Keratinocyte (primary cell): Measurements from ENCODE around the gene PIGP. TPM values are rescaled to one million over a fixed set of nuclear protein-coding genes. Genes with fewer than 3 reads are reported as not detected.
"Not testable (repeated sequence)": the region's sequence is repeated elsewhere in the genome, so short reads cannot be mapped to it uniquely, and the experiment has no call there.

ENCODE experiments used
- DNase-seq: peaks from one replicate; pipeline ENCODE4 v3.0.0-alpha.2; 2011; ENCODE audit warnings: low read depth, missing footprints, low spot score
- FAIRE-seq: peaks from 2 replicates; lab custom pipeline; 2011; peaks lifted over from hg19 to GRCh38; lab: Jason Lieb, UNC
- H2AFZ ChIP-seq: 2 replicates; pipeline ENCODE4 v1.6.0; 2012; ENCODE audit warnings: low read length, control low read depth, inconsistent platforms; ENCODE audit not compliant: control insufficient read depth
- H3K27ac ChIP-seq: 2 replicates; pipeline ENCODE4 v1.5.1; 2011; ENCODE audit warnings: low read length; ENCODE audit not compliant: control insufficient read depth, insufficient read depth
- H3K27me3 ChIP-seq: 3 replicates; pipeline ENCODE4 v1.6.0; 2011; ENCODE audit warnings: low read length; ENCODE audit not compliant: control insufficient read depth, insufficient read depth; ENCODE audit errors: extremely low read depth
- H3K36me3 ChIP-seq, 2 experiments: 2 replicates in 1 of 2; 3 replicates in 1 of 2; pipeline ENCODE4 v1.5.1; 2011; ENCODE audit warnings: low read length in 2 of 2, mild to moderate bottlenecking in 1 of 2; ENCODE audit not compliant: control insufficient read depth in 2 of 2, insufficient read depth in 2 of 2; ENCODE audit errors: extremely low read depth in 1 of 2
- H3K4me1 ChIP-seq: 3 replicates; pipeline ENCODE4 v1.5.1; 2011; ENCODE audit warnings: low read length; ENCODE audit not compliant: control insufficient read depth, insufficient read depth; ENCODE audit errors: extremely low read depth
- H3K4me2 ChIP-seq: 3 replicates; pipeline ENCODE4 v1.6.0; 2011; ENCODE audit warnings: low read depth, low read length; ENCODE audit not compliant: control insufficient read depth, insufficient read depth; ENCODE audit errors: extremely low read depth
- H3K4me3 ChIP-seq, 3 experiments: fragments of 200-600 bp in 1 of 3; sonication (generic) in 1 of 3; 2 replicates in 2 of 3; 3 replicates in 1 of 3; pipeline ENCODE4 v1.5.1; 2011 to 2016; ENCODE audit warnings: low read length in 3 of 3, mild to moderate bottlenecking in 3 of 3, control low read depth in 2 of 3, inconsistent platforms in 1 of 3, low read depth in 1 of 3, mixed read lengths in 1 of 3, mixed run types in 1 of 3, moderate library complexity in 1 of 3; ENCODE audit not compliant: control insufficient read depth in 2 of 3, insufficient read depth in 2 of 3; ENCODE audit errors: extremely low read depth in 1 of 3
- H3K79me2 ChIP-seq: 2 replicates; pipeline ENCODE4 v1.6.0; 2012; ENCODE audit warnings: low read length; ENCODE audit not compliant: control insufficient read depth, insufficient read depth
- H3K9ac ChIP-seq: 3 replicates; pipeline ENCODE4 v1.6.0; 2011; ENCODE audit warnings: low read length; ENCODE audit not compliant: control insufficient read depth, insufficient read depth; ENCODE audit errors: extremely low read depth
- H3K9me1 ChIP-seq: 3 replicates; pipeline ENCODE4 v1.6.0; 2011; ENCODE audit warnings: low read length; ENCODE audit not compliant: control insufficient read depth, insufficient read depth; ENCODE audit errors: extremely low read depth
- H3K9me3 ChIP-seq: 2 replicates; pipeline ENCODE4 v1.5.1; 2012; ENCODE audit warnings: low read depth, low read length; ENCODE audit not compliant: control insufficient read depth
- H4K20me1 ChIP-seq: 3 replicates; pipeline ENCODE4 v1.6.0; 2011; ENCODE audit warnings: low read length; ENCODE audit not compliant: control insufficient read depth, insufficient read depth; ENCODE audit errors: extremely low read depth
- EZH2 ChIP-seq: IDR thresholded peaks from one replicate; pipeline ENCODE4 v1.6.1; 2012; ENCODE audit warnings: inconsistent platforms, mild to moderate bottlenecking, low read length, moderate library complexity
- dilution Hi-C: fragments of 300-500 bp; cut with MboI; formaldehyde crosslinking; loops from one replicate; pipeline ENCODE4 v1.7.0; 2020; ENCODE audit warnings: low sequenced_read_pairs; ENCODE audit not compliant: extremely low pct_ligation_motif_present
- polyA plus RNA-seq, 5 experiments: library from polyadenylated mRNA; depleted of rRNA in 3 of 5; stranded (reverse) in 3 of 5; stranded (forward) in 1 of 5; unstranded in 1 of 5; fragments of >200 nt; gene quantifications; 1 replicate in 1 of 5; 2 replicates in 3 of 5; 3 replicates in 1 of 5; pipeline versions ENCODE4 v1.2.1 to v1.2.3, GENCODE V29; 2011 to 2012; ENCODE audit warnings: missing spikeins in 2 of 5, low read depth in 1 of 5, low replicate concordance in 1 of 5
- TF ChIP-seq, protein P1 (sequence below), 3 experiments: IDR thresholded peaks in 1 of 3; conservative IDR thresholded peaks in 1 of 3; optimal IDR thresholded peaks in 1 of 3; 2 replicates in 2 of 3; 3 replicates in 1 of 3; pipeline versions ENCODE3 to v1.5.1; 2011; ENCODE audit warnings: low read length in 3 of 3, mild to moderate bottlenecking in 3 of 3, moderate library complexity in 2 of 3, control low read depth in 1 of 3, inconsistent platforms in 1 of 3; ENCODE audit not compliant: insufficient read depth in 2 of 3; ENCODE audit errors: extremely low read depth in 1 of 3

The PIGP gene
- polyA plus RNA-seq, 1 donor (not counting 4 experiments of a cell fraction or from before 2014, with no cell fraction given), result 31.8 TPM

DNA sequence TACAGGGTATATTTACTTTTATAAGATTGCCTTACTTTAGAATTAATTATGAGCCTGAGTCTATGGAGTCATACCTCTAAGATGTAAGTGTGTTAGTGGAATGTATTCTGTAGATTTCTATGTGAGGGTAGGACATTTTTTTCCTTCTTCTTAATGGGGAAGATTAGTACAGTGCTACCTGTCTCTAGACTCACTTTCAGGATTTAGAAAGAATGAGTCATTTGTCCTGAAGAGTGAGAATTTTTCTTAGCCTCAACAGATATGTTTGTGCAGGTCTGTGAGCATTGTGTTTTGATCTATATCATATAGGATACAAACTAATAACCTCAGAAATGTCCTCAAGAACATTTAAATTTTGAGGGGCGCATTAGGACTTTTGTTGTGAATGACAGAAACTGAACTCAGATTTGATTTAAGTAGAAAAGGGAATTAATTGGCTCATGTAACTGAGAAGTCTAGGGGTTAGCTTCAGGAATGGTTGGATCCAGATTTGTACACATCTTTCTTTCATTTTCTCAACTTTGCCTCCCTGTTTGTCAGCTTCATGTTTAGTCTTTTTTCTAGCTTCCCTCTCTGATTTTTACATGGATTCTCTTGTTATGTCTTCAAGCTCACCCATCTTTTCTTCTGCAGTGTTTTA, 45.4 kb upstream of the PIGP start:
- H3K4me2 ChIP-seq, result peak overlapping the region; percentile 40
- H3K4me1 ChIP-seq, result peaks cover 14% of the 10 kb centered on the region
- no peak overlapping the region for H3K4me3 ChIP-seq
- H3K79me2 ChIP-seq, result no peaks in the 10 kb centered on the region
- no peak overlapping the region for H3K9ac ChIP-seq
- FAIRE-seq (peak; percentile 23), DNase-seq (no peak)
- no peak overlapping the region for H2AFZ ChIP-seq
- dilution Hi-C loops, result no loop called here
- no peaks in the 10 kb centered on the region for H3K9me3 ChIP-seq
- no peaks in the 10 kb centered on the region for H4K20me1 ChIP-seq
- no peak overlapping the region for H3K27ac ChIP-seq
- H3K27me3 ChIP-seq, result no peaks in the 10 kb centered on the region
- TF ChIP-seq, protein P1, sequence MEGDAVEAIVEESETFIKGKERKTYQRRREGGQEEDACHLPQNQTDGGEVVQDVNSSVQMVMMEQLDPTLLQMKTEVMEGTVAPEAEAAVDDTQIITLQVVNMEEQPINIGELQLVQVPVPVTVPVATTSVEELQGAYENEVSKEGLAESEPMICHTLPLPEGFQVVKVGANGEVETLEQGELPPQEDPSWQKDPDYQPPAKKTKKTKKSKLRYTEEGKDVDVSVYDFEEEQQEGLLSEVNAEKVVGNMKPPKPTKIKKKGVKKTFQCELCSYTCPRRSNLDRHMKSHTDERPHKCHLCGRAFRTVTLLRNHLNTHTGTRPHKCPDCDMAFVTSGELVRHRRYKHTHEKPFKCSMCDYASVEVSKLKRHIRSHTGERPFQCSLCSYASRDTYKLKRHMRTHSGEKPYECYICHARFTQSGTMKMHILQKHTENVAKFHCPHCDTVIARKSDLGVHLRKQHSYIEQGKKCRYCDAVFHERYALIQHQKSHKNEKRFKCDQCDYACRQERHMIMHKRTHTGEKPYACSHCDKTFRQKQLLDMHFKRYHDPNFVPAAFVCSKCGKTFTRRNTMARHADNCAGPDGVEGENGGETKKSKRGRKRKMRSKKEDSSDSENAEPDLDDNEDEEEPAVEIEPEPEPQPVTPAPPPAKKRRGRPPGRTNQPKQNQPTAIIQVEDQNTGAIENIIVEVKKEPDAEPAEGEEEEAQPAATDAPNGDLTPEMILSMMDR (optimal IDR thresholded peaks at IDR 0.05 in 1 of 3, IDR thresholded peaks at IDR 0.05 in 1 of 3, conservative IDR thresholded peaks at IDR 0.05 in 1 of 3; ENCODE audit: extremely low read depth in 1 of 3, insufficient read depth in 2 of 3, low read length in 3 of 3), result no peak
- H3K9me1 ChIP-seq, result peaks cover 2% of the 10 kb centered on the region
- H3K36me3 ChIP-seq, result peaks cover 3 to 4% of the 10 kb centered on the region in 2 experiments

DNA sequence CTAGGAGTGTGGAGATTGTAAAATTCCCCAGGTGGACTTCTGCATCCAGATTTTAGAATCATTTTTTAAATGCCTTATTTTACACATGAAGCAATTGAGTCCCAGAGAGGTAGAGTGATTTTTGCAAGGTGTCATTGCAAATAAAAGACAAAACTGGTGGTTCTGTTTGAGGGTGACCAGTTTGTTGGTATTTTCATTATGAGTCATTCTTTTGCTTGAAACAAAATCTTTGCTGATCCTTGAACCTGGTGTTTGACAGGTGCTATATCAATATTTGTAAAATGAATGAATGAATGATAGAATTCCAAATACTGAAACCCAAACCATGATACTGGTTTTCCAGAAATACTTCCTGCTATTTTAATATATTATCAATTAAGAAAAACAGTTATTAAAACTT, 44.3 kb upstream of the PIGP start:
- no peak overlapping the region for H3K27ac ChIP-seq
- DNase-seq, result no peak
- no peak for FAIRE-seq

DNA sequence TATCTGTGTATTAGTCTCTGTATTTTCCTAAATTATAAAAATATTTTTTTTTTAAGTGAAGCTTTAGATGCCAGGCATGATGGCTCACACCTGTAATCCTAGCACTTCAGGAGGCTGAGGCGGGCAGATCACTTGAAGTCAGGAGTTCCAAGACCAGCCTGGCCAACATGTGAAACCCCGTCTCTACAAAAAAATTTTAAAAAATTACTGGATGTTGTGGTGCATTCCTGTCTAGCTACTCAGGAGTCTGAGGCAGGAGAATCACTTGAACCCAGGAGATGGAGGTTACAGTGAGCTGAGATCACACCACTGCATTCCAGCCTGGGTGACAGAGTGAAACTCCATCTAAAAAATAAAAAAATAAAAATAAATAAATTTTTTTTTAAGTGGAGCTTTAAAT, 43.6 kb upstream of the PIGP start:
- H3K79me2 ChIP-seq, DNase-seq, H3K9me3 ChIP-seq, H3K27me3 ChIP-seq, H4K20me1 ChIP-seq, H3K9me1 ChIP-seq, H3K27ac ChIP-seq, dilution Hi-C loops, H3K4me2 ChIP-seq, H3K4me3 ChIP-seq, FAIRE-seq, H2AFZ ChIP-seq, H3K9ac ChIP-seq, H3K36me3 ChIP-seq: not testable (repeated sequence)
- H3K4me1 ChIP-seq, result peaks cover 14% of the 10 kb centered on the region

More for the DNA sequence above, 44.3 kb upstream of the PIGP start:
- Histone ChIP-seq H4K20me1 (no peaks in the 10 kb centered on the region), H3K9me1 (peaks cover 2% of the 10 kb centered on the region), H3K4me2 (no peak overlapping the region), H3K36me3 (peaks cover 3 to 4% of the 10 kb centered on the region in 2 experiments), H3K27me3 (no peaks in the 10 kb centered on the region), H3K9me3 (no peaks in the 10 kb centered on the region), H3K79me2 (no peaks in the 10 kb centered on the region), H2AFZ (no peak overlapping the region), H3K4me1 (peaks cover 14% of the 10 kb centered on the region), H3K9ac (no peak overlapping the region), H3K4me3 (no peak overlapping the region)
- TF ChIP-seq, protein P1 (optimal IDR thresholded peaks at IDR 0.05 in 1 of 3, IDR thresholded peaks at IDR 0.05 in 1 of 3, conservative IDR thresholded peaks at IDR 0.05 in 1 of 3; ENCODE audit: extremely low read depth in 1 of 3, insufficient read depth in 2 of 3, low read length in 3 of 3), result no peak
- no peak for TF ChIP-seq EZH2
- dilution Hi-C loops, result no loop called here

DNA sequence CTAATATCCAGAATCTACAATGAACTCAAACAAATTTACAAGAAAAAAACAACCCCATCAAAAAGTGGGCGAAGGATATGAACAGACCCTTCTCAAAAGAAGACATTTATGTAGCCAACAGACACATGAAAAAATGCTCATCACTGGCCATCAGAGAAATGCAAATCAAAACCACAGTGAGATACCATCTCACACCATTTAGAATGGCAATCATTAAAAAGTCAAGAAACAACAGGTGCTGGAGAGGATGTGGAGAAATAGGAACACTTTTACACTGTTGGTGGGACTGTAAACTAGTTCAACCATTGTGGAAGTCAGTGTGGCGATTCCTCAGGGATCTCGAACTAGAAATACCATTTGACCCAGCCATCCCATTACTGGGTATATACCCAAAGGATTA, 41.4 kb upstream of the PIGP start:
- H3K4me1 ChIP-seq, result peaks cover 14% of the 10 kb centered on the region
- dilution Hi-C loops, H3K9me1 ChIP-seq: not testable (repeated sequence)

More for the DNA sequence above, 41.4 kb upstream of the PIGP start:
- not testable (repeated sequence) for H3K27me3 ChIP-seq, FAIRE-seq, H3K9me3 ChIP-seq, H3K4me2 ChIP-seq, H2AFZ ChIP-seq, DNase-seq, H3K4me3 ChIP-seq, H3K27ac ChIP-seq, H4K20me1 ChIP-seq, H3K79me2 ChIP-seq, H3K9ac ChIP-seq, H3K36me3 ChIP-seq
